H1 (cell line): ENCODE data around the gene STAMBPL1.

Source experiments
- SIN3A ChIP-seq, 2 experiments: IDR thresholded peaks in 1 of 2; conservative IDR thresholded peaks in 1 of 2; 2 replicates each; pipeline ENCODE4 v1.6.1; 2011 to 2012; ENCODE audit warnings: low read length in 2 of 2, improper control_type of control experiment in 1 of 2, low read depth in 1 of 2, mild to moderate bottlenecking in 1 of 2
- TF ChIP-seq, protein P1 (sequence below), 3 experiments: IDR thresholded peaks; 1 replicate in 2 of 3; 2 replicates in 1 of 3; pipeline versions ENCODE4 v1.5.1 to v1.6.1; 2011; ENCODE audit warnings: low read length in 3 of 3, mild to moderate bottlenecking in 3 of 3, inconsistent platforms in 2 of 3, low read depth in 1 of 3, moderate library complexity in 1 of 3; ENCODE audit not compliant: insufficient read depth in 1 of 3; ENCODE audit errors: control extremely low read depth in 1 of 3

GRCh38 chr10:88906921-88907320 is 26.9 kb downstream of the STAMBPL1 start:
- TF ChIP-seq, protein P1, sequence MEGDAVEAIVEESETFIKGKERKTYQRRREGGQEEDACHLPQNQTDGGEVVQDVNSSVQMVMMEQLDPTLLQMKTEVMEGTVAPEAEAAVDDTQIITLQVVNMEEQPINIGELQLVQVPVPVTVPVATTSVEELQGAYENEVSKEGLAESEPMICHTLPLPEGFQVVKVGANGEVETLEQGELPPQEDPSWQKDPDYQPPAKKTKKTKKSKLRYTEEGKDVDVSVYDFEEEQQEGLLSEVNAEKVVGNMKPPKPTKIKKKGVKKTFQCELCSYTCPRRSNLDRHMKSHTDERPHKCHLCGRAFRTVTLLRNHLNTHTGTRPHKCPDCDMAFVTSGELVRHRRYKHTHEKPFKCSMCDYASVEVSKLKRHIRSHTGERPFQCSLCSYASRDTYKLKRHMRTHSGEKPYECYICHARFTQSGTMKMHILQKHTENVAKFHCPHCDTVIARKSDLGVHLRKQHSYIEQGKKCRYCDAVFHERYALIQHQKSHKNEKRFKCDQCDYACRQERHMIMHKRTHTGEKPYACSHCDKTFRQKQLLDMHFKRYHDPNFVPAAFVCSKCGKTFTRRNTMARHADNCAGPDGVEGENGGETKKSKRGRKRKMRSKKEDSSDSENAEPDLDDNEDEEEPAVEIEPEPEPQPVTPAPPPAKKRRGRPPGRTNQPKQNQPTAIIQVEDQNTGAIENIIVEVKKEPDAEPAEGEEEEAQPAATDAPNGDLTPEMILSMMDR (IDR thresholded peaks at IDR 0.05; ENCODE audit: control extremely low read depth in 1 of 3, insufficient read depth in 1 of 3, low read depth in 1 of 3, low read length in 3 of 3) = no peak
- no peak for TF ChIP-seq SIN3A (conservative IDR thresholded peaks at IDR 0.05 in 1 of 2, IDR thresholded peaks at IDR 0.05 in 1 of 2; ENCODE audit: low read depth in 1 of 2, low read length in 2 of 2)
